Common myeloid progenitor, CD34-positive (primary cell): Measurements from ENCODE around the gene POLR2L.

Source experiments
- CTCF ChIA-PET: fragments of 350-600 bp; sonication (Branson Sonifier 250); formaldehyde crosslinking; loops from one replicate; lab custom pipeline; 2021; ENCODE audit warnings: antibody characterized with exemption; lab: Charles Lee
- POLR2A ChIA-PET: fragments of 350-600 bp; sonication (Branson Sonifier 250); formaldehyde crosslinking; loops from one replicate; lab custom pipeline; 2021; ENCODE audit warnings: antibody characterized with exemption; lab: Charles Lee
- DNase-seq, 3 donors: peaks; one replicate each; pipeline versions ENCODE4 v3.0.0 to v3.0.0-alpha.2; 2013
- H3K27ac ChIP-seq, 2 experiments: 1 replicate in 1 of 2; 2 replicates in 1 of 2; pipeline ENCODE4 v1.7.0; 2013; ENCODE audit warnings: inconsistent platforms in 2 of 2, low read length in 2 of 2, mild to moderate bottlenecking in 2 of 2, low read depth in 1 of 2, moderate library complexity in 1 of 2; ENCODE audit not compliant: severe bottlenecking in 2 of 2, insufficient read depth in 1 of 2, poor library complexity in 1 of 2
- H3K27me3 ChIP-seq, 5 experiments: replicated peaks in 2 of 5; 1 replicate in 3 of 5; 2 replicates in 2 of 5; pipeline versions ENCODE4 v1.6.1 to v1.7.0; 2013; ENCODE audit warnings: low read length in 4 of 5, mild to moderate bottlenecking in 2 of 5, moderate library complexity in 2 of 5, inconsistent platforms in 1 of 5; ENCODE audit not compliant: insufficient read depth in 5 of 5, control insufficient read depth in 4 of 5
- H3K36me3 ChIP-seq, 4 experiments: 1 replicate in 2 of 4; 2 replicates in 2 of 4; pipeline versions ENCODE4 v1.6.1 to v1.7.0; 2013; ENCODE audit warnings: low read length in 3 of 4, control low read depth in 1 of 4, mild to moderate bottlenecking in 1 of 4; ENCODE audit not compliant: control insufficient read depth in 4 of 4, insufficient read depth in 4 of 4
- H3K4me1 ChIP-seq, 4 experiments: 1 replicate in 3 of 4; 2 replicates in 1 of 4; pipeline versions ENCODE4 v1.6.1 to v1.7.1; 2013; ENCODE audit warnings: low read length in 3 of 4, mild to moderate bottlenecking in 3 of 4, control low read depth in 1 of 4, inconsistent platforms in 1 of 4, moderate library complexity in 1 of 4; ENCODE audit not compliant: control insufficient read depth in 4 of 4, insufficient read depth in 4 of 4; ENCODE audit errors: control extremely low read depth in 1 of 4
- H3K4me3 ChIP-seq, 7 experiments: 1 replicate in 4 of 7; 2 replicates in 3 of 7; pipeline versions ENCODE4 v1.5.1 to v1.7.0; 2013; ENCODE audit warnings: mild to moderate bottlenecking in 7 of 7, low read length in 6 of 7, moderate library complexity in 6 of 7, inconsistent platforms in 2 of 7, low read depth in 2 of 7, control low read depth in 1 of 7; ENCODE audit not compliant: insufficient read depth in 4 of 7, control insufficient read depth in 1 of 7; ENCODE audit errors: extremely low read depth in 1 of 7
- H3K9me3 ChIP-seq, 5 experiments: 1 replicate in 4 of 5; 2 replicates in 1 of 5; pipeline versions ENCODE4 v1.6.1 to v1.7.1; 2013; ENCODE audit warnings: low read length in 4 of 5, mild to moderate bottlenecking in 2 of 5, inconsistent platforms in 1 of 5, low read depth in 1 of 5, moderate library complexity in 1 of 5; ENCODE audit not compliant: control insufficient read depth in 4 of 5, insufficient read depth in 2 of 5; ENCODE audit errors: control extremely low read depth in 1 of 5
- WGBS: methylation state at CpG from one replicate; pipeline ENCODE4 v1.1.5; 2013; ENCODE audit not compliant: insufficient coverage; 5-methylcytosine and 5-hydroxymethylcytosine counted together

Gene POLR2L

DNA sequence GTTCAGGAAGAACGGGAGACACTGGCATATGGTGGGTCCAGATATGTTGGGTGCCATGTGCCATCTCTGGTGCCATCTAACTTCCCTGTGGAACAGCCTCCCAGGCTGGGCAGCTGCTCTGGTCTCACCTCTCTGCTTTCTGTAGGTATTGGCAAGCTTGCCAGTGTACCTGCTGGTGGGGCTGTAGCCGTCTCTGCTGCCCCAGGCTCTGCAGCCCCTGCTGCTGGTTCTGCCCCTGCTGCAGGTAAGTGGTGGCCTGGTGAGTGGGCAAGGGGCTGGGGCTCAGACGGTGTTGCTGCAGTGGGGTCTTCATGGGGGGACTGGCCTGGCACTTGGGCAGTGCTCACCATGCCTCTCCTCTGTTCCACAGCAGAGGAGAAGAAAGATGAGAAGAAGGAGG lies 29.9 kb downstream of the POLR2L start:
- POLR2A ChIA-PET, result interaction anchor here (1.1 to 1.5 kb wide), 2 partner anchors 9 to 22 kb away, joined by 3 to 4 read pairs; no protein-coding TSS in a partner anchor
- Histone ChIP-seq H3K4me3 (no peak overlapping the region), H3K27me3 (no peaks in the 10 kb centered on the region), H3K9me3 (no peaks in the 10 kb centered on the region), H3K36me3 (peaks cover 5 to 36% (median 29%) of the 10 kb centered on the region in 4 experiments), H3K4me1 (peaks cover 8 to 33% (median 23%) of the 10 kb centered on the region in 4 experiments), H3K27ac (no peak overlapping the region)
- DNase-seq, result no peak
- CTCF ChIA-PET, result interaction anchor here (1.1 to 2.6 kb wide), 4 partner anchors 7 to 28 kb away, joined by 3 to 9 read pairs (median 4); no protein-coding TSS in a partner anchor
- 100% methylated on average over 3 of the region's 3 CpGs for WGBS

DNA sequence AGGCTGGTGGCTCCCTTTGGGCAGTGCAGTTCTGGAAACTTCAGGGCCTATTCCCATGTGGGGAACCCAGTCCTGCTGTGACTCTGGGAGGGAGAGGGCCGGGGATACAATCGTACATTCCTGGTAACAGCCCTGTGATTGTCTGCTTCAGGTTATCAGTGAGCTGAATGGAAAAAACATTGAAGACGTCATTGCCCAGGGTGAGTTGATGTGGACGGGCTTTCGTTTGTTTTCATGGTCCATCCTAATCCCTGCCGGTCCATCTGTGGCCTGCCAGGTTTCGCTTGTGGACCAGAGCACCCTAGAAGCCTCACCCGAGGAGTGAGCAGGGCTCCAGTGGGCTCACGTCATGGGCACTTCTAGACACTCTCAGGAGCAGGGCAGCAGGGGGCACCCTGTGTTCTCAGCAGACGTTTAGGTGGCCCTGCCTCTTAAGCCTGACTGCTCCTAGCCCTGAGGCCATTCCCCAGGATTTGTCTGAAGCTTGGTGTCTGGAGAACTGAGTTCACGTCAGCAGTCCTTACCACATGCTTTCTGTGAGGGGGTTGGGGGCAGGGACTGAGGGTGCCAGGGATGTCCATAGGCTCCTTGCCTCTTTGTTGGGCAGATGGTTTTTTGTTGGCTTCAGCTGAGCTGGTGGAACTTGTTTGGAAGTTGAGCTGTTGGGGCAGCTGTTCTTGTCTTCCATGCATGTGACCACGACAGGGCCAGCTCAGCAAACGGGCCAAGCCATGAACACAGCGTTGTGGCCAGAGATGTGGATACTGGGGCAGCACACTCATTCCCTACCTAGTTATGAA lies 30.7 kb downstream of the POLR2L start:
- Histone ChIP-seq H3K27ac (peak overlapping the region; percentile 12 to 97), H3K4me1 (peaks cover 8 to 33% (median 23%) of the 10 kb centered on the region in 4 experiments), H3K9me3 (no peaks in the 10 kb centered on the region), H3K36me3 (peaks cover 5 to 36% (median 29%) of the 10 kb centered on the region in 4 experiments), H3K4me3 (peak overlapping the region in 4 of 7 experiments; percentile 94 to 99 (median 96)), H3K27me3 (no peaks in the 10 kb centered on the region)
- peak in 1 of 3 donors; percentile 38 for DNase-seq
- POLR2A ChIA-PET, result interaction anchor here (1.1 to 1.5 kb wide), 2 partner anchors 10 to 23 kb away, joined by 3 to 4 read pairs; no protein-coding TSS in a partner anchor
- WGBS, result 87% methylated on average over 12 of the region's 14 CpGs
- CTCF ChIA-PET, result interaction anchor here (0.7 to 2.6 kb wide), 6 partner anchors 8 to 27 kb away, joined by 3 to 10 read pairs (median 4); no protein-coding TSS in a partner anchor

DNA sequence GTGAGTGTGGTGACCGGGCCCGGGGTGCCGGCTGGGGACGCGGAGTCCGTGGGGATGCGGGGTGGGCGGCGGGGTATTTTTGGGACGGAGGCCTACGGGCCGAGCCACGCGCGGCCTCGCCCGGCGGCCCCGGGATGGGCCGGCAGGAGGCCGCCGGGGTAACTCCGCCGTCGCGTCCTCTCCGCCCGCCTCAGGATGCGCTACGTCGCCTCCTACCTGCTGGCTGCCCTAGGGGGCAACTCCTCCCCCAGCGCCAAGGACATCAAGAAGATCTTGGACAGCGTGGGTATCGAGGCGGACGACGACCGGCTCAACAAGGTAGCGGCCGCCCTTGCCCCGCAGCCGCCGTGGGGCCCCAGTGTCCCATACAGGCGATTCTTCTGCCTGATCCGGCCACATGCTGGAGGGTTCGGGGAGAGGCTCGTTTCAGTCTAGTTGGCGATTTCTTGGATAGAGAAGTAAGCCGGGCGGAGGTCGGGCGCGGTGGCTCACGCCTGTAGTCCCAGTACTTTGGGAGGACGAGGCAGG lies 32.2 kb downstream of the POLR2L start:
- ChIA-PET CTCF (interaction anchor here (0.6 to 2.6 kb wide), 6 partner anchors 9 to 233 kb away, joined by 3 to 10 read pairs (median 5); partner anchors contain the start of gene PNPLA2), POLR2A (interaction anchor here (1.0 to 2.0 kb wide), 4 partner anchors 9 to 101 kb away, joined by 3 to 17 read pairs (median 4); partner anchors contain the start of genes CHID1 and PNPLA2)
- no peak for DNase-seq
- Histone ChIP-seq H3K27ac (peak overlapping the region; percentile 86 to 97), H3K36me3 (peaks cover 5 to 31% (median 28%) of the 10 kb centered on the region in 4 experiments), H3K4me3 (peak overlapping the region; percentile 75 to 99 (median 94)), H3K9me3 (no peaks in the 10 kb centered on the region), H3K27me3 (no peaks in the 10 kb centered on the region), H3K4me1 (peaks cover 8 to 41% (median 27%) of the 10 kb centered on the region in 4 experiments)
- WGBS, result under 1% methylated on average over 34 of the region's 55 CpGs

DNA sequence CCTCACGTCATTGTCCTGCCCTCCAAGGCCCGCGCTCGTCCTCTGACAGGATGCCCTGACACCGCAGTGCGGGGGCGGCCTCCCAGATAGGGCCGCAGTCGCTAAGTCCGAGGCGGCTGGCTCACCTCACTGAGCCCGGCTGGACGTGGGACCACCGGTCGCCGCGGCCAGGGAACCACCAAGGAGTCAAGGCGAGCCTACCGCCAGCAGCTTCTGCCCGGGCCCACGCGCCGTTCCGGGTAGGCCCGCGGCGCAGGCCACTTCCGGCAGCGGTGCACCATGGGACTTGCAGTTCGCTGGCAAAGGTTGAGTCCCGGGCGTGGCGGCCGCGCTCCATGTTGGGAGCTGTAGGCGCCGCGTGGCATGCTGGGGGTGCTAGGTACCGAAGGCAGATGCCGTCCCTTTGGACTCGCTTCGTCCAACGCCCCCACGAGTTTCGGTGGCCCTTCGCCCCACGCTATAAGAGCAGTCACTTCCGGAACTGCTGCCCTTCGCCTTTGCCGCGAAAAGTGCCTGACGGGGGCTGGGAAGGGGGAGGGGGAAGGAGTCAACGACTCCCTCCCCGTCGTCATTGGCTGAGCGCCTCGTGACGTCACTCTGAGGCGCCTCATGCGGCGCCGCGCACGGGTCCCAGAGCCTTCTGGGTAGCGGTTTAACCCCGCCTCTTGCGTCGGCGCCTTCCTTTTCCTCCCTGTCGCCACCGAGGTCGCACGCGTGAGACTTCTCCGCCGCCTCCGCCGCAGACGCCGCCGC lies 32.9 kb downstream of the POLR2L start, which contains the start of gene RPLP2:
Gene RPLP2, plus strand, starts transcription at position 681 of the 753 bp plus-strand sequence. CDS start 268 bp downstream, outside the sequence.
- peaks cover 5 to 31% (median 27%) of the 10 kb centered on the region in 4 experiments for H3K36me3 ChIP-seq
- peaks cover 8 to 45% (median 31%) of the 10 kb centered on the region in 4 experiments for H3K4me1 ChIP-seq
- peak; percentile 96 to 98 (median 98) for DNase-seq
- peak within 1 kb of the TSS; percentile 86 to 97 for H3K27ac ChIP-seq
- no peaks in the 10 kb centered on the region for H3K9me3 ChIP-seq
- WGBS, result under 1% methylated on average over 70 of the region's 81 CpGs
- POLR2A ChIA-PET, result interaction anchor here (0.9 to 2.0 kb wide), 5 partner anchors 10 to 101 kb away, joined by 3 to 17 read pairs (median 3); partner anchors contain the start of genes CHID1, PNPLA2 and POLR2L
- CTCF ChIA-PET, result interaction anchor here (0.7 to 1.7 kb wide), 3 partner anchors 10 to 20 kb away, joined by 3 to 7 read pairs (median 3); partner anchors contain the start of gene PNPLA2
- peak within 1 kb of the TSS; percentile 75 to 99 (median 94) for H3K4me3 ChIP-seq
- H3K27me3 ChIP-seq, result no peaks in the 10 kb centered on the region

DNA sequence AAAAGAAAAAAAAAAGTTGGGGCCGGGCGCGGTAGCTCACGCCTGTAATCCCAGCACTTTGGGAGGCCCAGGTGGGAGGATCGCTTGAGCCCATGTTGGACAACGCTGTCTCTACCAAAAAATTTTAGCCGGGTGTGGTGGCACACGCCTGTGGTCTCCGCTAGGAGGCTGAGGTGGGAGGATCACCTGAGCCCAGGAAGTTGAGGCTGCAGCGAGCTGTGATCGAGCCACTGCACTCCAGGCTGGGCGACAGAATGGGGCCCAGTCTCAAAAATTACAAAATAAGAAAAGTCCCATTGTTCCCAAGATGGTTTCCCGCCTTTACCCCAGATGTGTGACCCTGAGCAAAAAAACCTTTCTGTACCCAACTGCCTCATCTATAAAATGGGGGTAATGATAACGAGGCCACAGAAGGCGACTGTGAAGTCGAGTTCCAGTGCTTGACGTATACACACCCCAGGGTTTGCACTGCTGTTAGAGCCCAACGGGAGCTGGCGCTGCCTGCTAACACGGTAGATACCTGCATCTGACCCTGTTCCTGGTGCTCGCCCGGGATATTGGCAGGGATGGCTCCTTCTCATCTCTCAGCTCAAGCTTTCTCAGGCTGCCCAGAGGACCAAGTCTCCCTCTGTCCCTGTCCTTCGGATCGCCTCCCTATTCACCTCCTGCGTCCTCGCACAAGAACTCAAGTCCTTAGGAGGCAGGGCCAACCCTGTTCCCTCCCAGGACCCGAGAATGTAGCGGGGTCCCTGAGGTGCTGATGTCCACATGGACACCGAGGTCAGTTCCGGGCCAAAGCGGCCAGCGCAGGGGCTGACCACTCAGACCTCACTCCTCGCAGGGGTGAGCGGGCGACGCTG lies 33.7 kb downstream of the POLR2L start:
- Histone ChIP-seq H3K36me3 (peaks cover 5 to 28% (median 24%) of the 10 kb centered on the region in 4 experiments), H3K27ac (peak overlapping the region; percentile 86 to 97), H3K4me3 (peak overlapping the region; percentile 75 to 99 (median 94)), H3K9me3 (no peaks in the 10 kb centered on the region), H3K27me3 (no peaks in the 10 kb centered on the region), H3K4me1 (peaks cover 8 to 53% (median 39%) of the 10 kb centered on the region in 4 experiments)
- POLR2A ChIA-PET, result interaction anchor here (0.9 to 2.0 kb wide), 5 partner anchors 11 to 102 kb away, joined by 3 to 17 read pairs (median 3); partner anchors contain the start of genes CHID1, PNPLA2 and POLR2L
- DNase-seq, result no peak
- 36% methylated on average over 36 of the region's 36 CpGs for WGBS
- CTCF ChIA-PET, result interaction anchor here (0.9 to 1.7 kb wide), 2 partner anchors 10 to 21 kb away, joined by 3 to 7 read pairs; partner anchors contain the start of gene PNPLA2
